Loucy (cell line): ENCODE measurements around the gene NUMB.

Source experiments
- H2AFZ ChIP-seq: fragments of 200-600 bp; sonication (generic); 2 replicates; pipeline ENCODE4 v1.6.0; 2016; ENCODE audit warnings: antibody characterized with exemption, mild to moderate bottlenecking, low read length, moderate library complexity
- H3F3A ChIP-seq: fragments of 200-600 bp; 2 replicates; pipeline ENCODE4 v1.6.0; 2016; ENCODE audit warnings: antibody characterized with exemption, low read depth, mild to moderate bottlenecking
- H3K27me3 ChIP-seq: fragments of 200-600 bp; sonication (generic); 2 replicates; pipeline ENCODE4 v1.6.1; 2014; ENCODE audit warnings: low read length, mild to moderate bottlenecking; ENCODE audit not compliant: insufficient read depth, poor library complexity, severe bottlenecking
- H3K36me3 ChIP-seq: fragments of 200-600 bp; sonication (generic); 2 replicates; pipeline ENCODE4 v1.6.1; 2016; ENCODE audit warnings: low read length; ENCODE audit not compliant: insufficient read depth
- H3K4me1 ChIP-seq: fragments of 200-600 bp; sonication (generic); 2 replicates; pipeline ENCODE4 v1.5.1; 2014; ENCODE audit warnings: low read length, mild to moderate bottlenecking; ENCODE audit not compliant: insufficient read depth, poor library complexity, severe bottlenecking
- H3K4me2 ChIP-seq: fragments of 200-600 bp; sonication (generic); 2 replicates; pipeline ENCODE4 v1.6.0; 2014; ENCODE audit warnings: antibody characterized with exemption, low read length, low read depth, mild to moderate bottlenecking; ENCODE audit not compliant: poor library complexity, severe bottlenecking
- H3K4me3 ChIP-seq: fragments of 200-600 bp; sonication (generic); 2 replicates; pipeline ENCODE4 v1.5.1; 2014; ENCODE audit warnings: low read length, mild to moderate bottlenecking, mixed read lengths; ENCODE audit not compliant: poor library complexity, severe bottlenecking
- H3K79me2 ChIP-seq: fragments of 200-600 bp; sonication (generic); 2 replicates; pipeline ENCODE4 v1.6.1; 2014; ENCODE audit warnings: low read length; ENCODE audit not compliant: insufficient read depth
- H3K9ac ChIP-seq: fragments of 200-600 bp; sonication (generic); 2 replicates; pipeline ENCODE4 v1.6.0; 2014; ENCODE audit warnings: mild to moderate bottlenecking, low read depth, low read length, moderate library complexity; ENCODE audit not compliant: poor library complexity, severe bottlenecking
- H3K9me2 ChIP-seq: fragments of 200-600 bp; sonication (generic); replicated peaks from 2 replicates; pipeline ENCODE4 v1.6.1; 2016; ENCODE audit warnings: low read depth, low read length, mixed read lengths
- H3K9me3 ChIP-seq: fragments of 200-600 bp; sonication (generic); 2 replicates; pipeline ENCODE4 v1.6.1; 2014; ENCODE audit warnings: mild to moderate bottlenecking, antibody characterized with exemption, low read length, low read depth; ENCODE audit not compliant: insufficient read depth
- H4K20me1 ChIP-seq: fragments of 200-600 bp; sonication (generic); 2 replicates; pipeline ENCODE4 v1.6.0; 2014; ENCODE audit warnings: antibody characterized with exemption, low read length, mild to moderate bottlenecking; ENCODE audit not compliant: insufficient read depth, poor library complexity, severe bottlenecking
- EZH2phosphoT487 ChIP-seq: fragments of 200-600 bp; IDR thresholded peaks from 2 replicates; pipeline ENCODE4 v1.6.1; 2018; ENCODE audit warnings: antibody characterized with exemption, mild to moderate bottlenecking, moderate library complexity, borderline replicate concordance
- TF ChIP-seq, protein P1 (sequence below): fragments of 200-600 bp; sonication (generic); conservative IDR thresholded peaks from 2 replicates; pipeline ENCODE4 v1.5.1; 2014; ENCODE audit warnings: mild to moderate bottlenecking, antibody characterized with exemption, low read length

The NUMB gene

GRCh38 chr14:73265721-73266046 lies 192.7 kb downstream of the NUMB start:
- H2AFZ ChIP-seq: no peak overlapping the region
- no peaks in the 10 kb centered on the region for H3F3A ChIP-seq
- no peaks in the 10 kb centered on the region for H3K79me2 ChIP-seq
- TF ChIP-seq, protein P1, sequence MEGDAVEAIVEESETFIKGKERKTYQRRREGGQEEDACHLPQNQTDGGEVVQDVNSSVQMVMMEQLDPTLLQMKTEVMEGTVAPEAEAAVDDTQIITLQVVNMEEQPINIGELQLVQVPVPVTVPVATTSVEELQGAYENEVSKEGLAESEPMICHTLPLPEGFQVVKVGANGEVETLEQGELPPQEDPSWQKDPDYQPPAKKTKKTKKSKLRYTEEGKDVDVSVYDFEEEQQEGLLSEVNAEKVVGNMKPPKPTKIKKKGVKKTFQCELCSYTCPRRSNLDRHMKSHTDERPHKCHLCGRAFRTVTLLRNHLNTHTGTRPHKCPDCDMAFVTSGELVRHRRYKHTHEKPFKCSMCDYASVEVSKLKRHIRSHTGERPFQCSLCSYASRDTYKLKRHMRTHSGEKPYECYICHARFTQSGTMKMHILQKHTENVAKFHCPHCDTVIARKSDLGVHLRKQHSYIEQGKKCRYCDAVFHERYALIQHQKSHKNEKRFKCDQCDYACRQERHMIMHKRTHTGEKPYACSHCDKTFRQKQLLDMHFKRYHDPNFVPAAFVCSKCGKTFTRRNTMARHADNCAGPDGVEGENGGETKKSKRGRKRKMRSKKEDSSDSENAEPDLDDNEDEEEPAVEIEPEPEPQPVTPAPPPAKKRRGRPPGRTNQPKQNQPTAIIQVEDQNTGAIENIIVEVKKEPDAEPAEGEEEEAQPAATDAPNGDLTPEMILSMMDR: no peak
- no peak for TF ChIP-seq EZH2phosphoT487
- H3K9ac ChIP-seq: no peak overlapping the region
- H3K9me2 ChIP-seq: no peaks in the 10 kb centered on the region
- no peaks in the 10 kb centered on the region for H3K36me3 ChIP-seq
- no peaks in the 10 kb centered on the region for H3K4me1 ChIP-seq
- H3K4me3 ChIP-seq: no peak overlapping the region
- H3K27me3 ChIP-seq: no peaks in the 10 kb centered on the region
- H4K20me1 ChIP-seq: no peaks in the 10 kb centered on the region
- no peak overlapping the region for H3K4me2 ChIP-seq
- no peaks in the 10 kb centered on the region for H3K9me3 ChIP-seq

GRCh38 chr14:73264885-73265720 lies 193.2 kb downstream of the NUMB start:
- Histone ChIP-seq H3K79me2 (no peaks in the 10 kb centered on the region), H2AFZ (no peak overlapping the region), H3K9me2 (no peaks in the 10 kb centered on the region), H3K9ac (no peak overlapping the region), H3K36me3 (no peaks in the 10 kb centered on the region), H3K4me1 (no peaks in the 10 kb centered on the region), H3K4me2 (no peak overlapping the region), H3K4me3 (no peak overlapping the region), H4K20me1 (no peaks in the 10 kb centered on the region), H3K9me3 (no peaks in the 10 kb centered on the region), H3F3A (no peaks in the 10 kb centered on the region), H3K27me3 (no peaks in the 10 kb centered on the region)
- TF ChIP-seq, protein P1: no peak
- TF ChIP-seq EZH2phosphoT487: no peak

- Histone ChIP-seq H3K9ac (no peak overlapping the region), H4K20me1 (no peaks in the 10 kb centered on the region), H3K9me2 (no peaks in the 10 kb centered on the region), H3K27me3 (no peaks in the 10 kb centered on the region), H3K4me3 (no peak overlapping the region), H3K4me2 (no peak overlapping the region), H2AFZ (no peak overlapping the region), H3K79me2 (no peaks in the 10 kb centered on the region), H3K36me3 (no peaks in the 10 kb centered on the region), H3K9me3 (no peaks in the 10 kb centered on the region), H3F3A (no peaks in the 10 kb centered on the region), H3K4me1 (no peaks in the 10 kb centered on the region)
- TF ChIP-seq, protein P1: no peak
Measured at GRCh38 chr14:73264080-73264884, 194.1 kb downstream of the NUMB start.
